HepG2 (cell line): Measurements from ENCODE around the gene PLCB1. TPM values are rescaled to one million over a fixed set of nuclear protein-coding genes. Genes with fewer than 3 reads are reported as not detected.

Experiments used
- GPN1 ChIP-seq: sonication (generic); formaldehyde crosslinking; IDR thresholded peaks from 2 replicates; pipeline ENCODE4 v1.5.1; 2020; ENCODE audit warnings: missing genetic modification reagents, borderline replicate concordance
- HOXD1 ChIP-seq: sonication (generic); formaldehyde crosslinking; IDR thresholded peaks from 2 replicates; pipeline ENCODE4 v1.5.0; 2020; ENCODE audit warnings: missing genetic modification reagents
- KDM5B ChIP-seq: sonication (generic); formaldehyde crosslinking; IDR thresholded peaks from 2 replicates; pipeline ENCODE4 v1.4.0; 2020; ENCODE audit warnings: missing genetic modification reagents, mild to moderate bottlenecking, borderline replicate concordance
- RNF2 ChIP-seq: fragments of 450-650 bp; conservative IDR thresholded peaks from 2 replicates; pipeline ENCODE4 v1.6.1; 2016; ENCODE audit warnings: low read depth
- SYNCRIP ChIP-seq: fragments of 200-400 bp; formaldehyde crosslinking; IDR thresholded peaks from 2 replicates; pipeline ENCODE4 v1.6.1; 2018; ENCODE audit warnings: mild to moderate bottlenecking, low read depth, low read length; ENCODE audit not compliant: insufficient read depth
- ZNF143 ChIP-seq: sonication (generic); formaldehyde crosslinking; IDR thresholded peaks from 2 replicates; pipeline ENCODE4 v1.4.0; 2020; ENCODE audit warnings: missing genetic modification reagents
- ZNF160 ChIP-seq: sonication (generic); formaldehyde crosslinking; IDR thresholded peaks from 2 replicates; pipeline ENCODE4 v1.8.0; 2022; ENCODE audit warnings: mild to moderate bottlenecking, inconsistent platforms, missing genetic modification reagents
- ZNF407 ChIP-seq: sonication (generic); formaldehyde crosslinking; IDR thresholded peaks from one replicate; pipeline ENCODE4 v1.5.1; 2020; ENCODE audit warnings: mild to moderate bottlenecking, missing genetic modification reagents; ENCODE audit errors: not compliant biosample characterization
- ZNF496 ChIP-seq: sonication (generic); formaldehyde crosslinking; IDR thresholded peaks from 2 replicates; pipeline ENCODE4 v1.8.1; 2023; ENCODE audit warnings: mild to moderate bottlenecking, moderate library complexity, missing genetic modification reagents; ENCODE audit not compliant: insufficient replicate concordance
- ZNF572 ChIP-seq: sonication (generic); formaldehyde crosslinking; IDR thresholded peaks from 2 replicates; pipeline ENCODE4 v1.5.1; 2020; ENCODE audit warnings: mild to moderate bottlenecking, missing genetic modification reagents
- polyA plus RNA-seq, 8 experiments: library from polyadenylated mRNA; depleted of rRNA in 3 of 8; stranded (reverse) in 7 of 8; unstranded in 1 of 8; fragments of >200 nt; fragmentation: Illumina TruSeq in 4 of 8; extraction: Trizol in 4 of 8; gene quantifications; 2 replicates each; pipeline versions ENCODE4 v1.2.1 to v1.2.3, GENCODE V29; 2011 to 2016; ENCODE audit warnings: low read depth in 4 of 8, missing spikeins in 1 of 8, mixed read lengths in 1 of 8; ENCODE audit not compliant: insufficient read depth in 1 of 8
- total RNA-seq, 5 experiments: library from RNA; depleted of rRNA; stranded (reverse); fragments of >200 nt; fragmentation: Illumina TruSeq; extraction: Trizol; gene quantifications; 2 replicates each; pipeline ENCODE4 v1.2.3, GENCODE V29; 2016; ENCODE audit warnings: low read depth in 1 of 5
- TF ChIP-seq, protein P1 (sequence below): sonication (generic); formaldehyde crosslinking; IDR thresholded peaks from 2 replicates; pipeline ENCODE4 v1.5.1; 2020; ENCODE audit warnings: mild to moderate bottlenecking, missing genetic modification reagents
- TF ChIP-seq, protein P2 (sequence below): sonication (generic); formaldehyde crosslinking; IDR thresholded peaks from 2 replicates; pipeline ENCODE4 v1.4.0; 2020; ENCODE audit warnings: missing genetic modification reagents

PLCB1 gene
- total and polyA plus RNA-seq, 2 of the 13 experiments (the other 11 are each of a cell fraction or from before 2014, with no cell fraction given): 42.4 to 55.9 TPM

DNA sequence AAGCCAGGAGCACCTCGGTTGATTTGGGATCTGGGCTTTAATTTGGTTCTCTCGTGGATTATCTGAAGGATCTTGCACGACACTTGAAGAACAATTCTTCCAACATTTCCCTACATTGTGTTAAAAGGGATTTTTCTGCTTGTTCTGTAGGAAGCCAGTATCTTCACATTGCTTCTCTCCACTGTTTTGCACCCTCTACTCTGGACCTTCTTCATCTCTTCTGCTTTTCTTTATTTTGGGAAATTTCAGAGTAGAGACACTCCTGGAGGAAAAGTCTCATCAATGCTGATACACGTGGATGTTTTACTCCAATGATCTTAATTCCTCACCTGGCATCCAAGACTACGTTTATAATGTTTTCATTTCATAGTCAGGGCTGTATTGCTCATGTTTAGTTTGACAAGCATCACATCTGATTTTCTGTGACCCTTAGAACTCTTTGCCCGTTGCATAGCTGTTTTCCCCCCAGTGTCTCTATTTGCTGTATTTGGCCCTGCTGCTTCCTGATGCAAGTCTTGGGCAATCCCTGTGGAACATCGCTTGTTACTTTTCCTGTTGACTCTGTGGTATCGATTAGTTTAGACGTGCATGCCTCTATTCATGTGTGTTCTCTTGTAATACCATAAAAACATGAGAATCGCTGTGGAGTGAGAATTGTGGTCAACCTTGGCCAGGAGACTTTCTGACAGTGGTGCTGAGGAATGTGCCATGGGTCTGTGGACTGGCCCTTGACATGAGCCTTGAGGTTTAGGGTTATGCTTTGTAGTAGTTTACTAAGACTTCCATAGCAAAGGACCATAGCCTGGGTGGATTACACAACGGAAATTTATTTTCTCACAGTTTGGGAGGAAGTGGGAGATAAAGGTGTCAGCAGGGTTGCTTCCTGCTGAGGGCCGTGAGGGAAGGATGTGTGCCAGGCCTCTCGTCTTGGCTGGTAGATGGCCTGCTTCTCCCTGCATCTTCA lies 12.5 kb downstream of the PLCB1 start (continued):
- TF ChIP-seq, protein P1, sequence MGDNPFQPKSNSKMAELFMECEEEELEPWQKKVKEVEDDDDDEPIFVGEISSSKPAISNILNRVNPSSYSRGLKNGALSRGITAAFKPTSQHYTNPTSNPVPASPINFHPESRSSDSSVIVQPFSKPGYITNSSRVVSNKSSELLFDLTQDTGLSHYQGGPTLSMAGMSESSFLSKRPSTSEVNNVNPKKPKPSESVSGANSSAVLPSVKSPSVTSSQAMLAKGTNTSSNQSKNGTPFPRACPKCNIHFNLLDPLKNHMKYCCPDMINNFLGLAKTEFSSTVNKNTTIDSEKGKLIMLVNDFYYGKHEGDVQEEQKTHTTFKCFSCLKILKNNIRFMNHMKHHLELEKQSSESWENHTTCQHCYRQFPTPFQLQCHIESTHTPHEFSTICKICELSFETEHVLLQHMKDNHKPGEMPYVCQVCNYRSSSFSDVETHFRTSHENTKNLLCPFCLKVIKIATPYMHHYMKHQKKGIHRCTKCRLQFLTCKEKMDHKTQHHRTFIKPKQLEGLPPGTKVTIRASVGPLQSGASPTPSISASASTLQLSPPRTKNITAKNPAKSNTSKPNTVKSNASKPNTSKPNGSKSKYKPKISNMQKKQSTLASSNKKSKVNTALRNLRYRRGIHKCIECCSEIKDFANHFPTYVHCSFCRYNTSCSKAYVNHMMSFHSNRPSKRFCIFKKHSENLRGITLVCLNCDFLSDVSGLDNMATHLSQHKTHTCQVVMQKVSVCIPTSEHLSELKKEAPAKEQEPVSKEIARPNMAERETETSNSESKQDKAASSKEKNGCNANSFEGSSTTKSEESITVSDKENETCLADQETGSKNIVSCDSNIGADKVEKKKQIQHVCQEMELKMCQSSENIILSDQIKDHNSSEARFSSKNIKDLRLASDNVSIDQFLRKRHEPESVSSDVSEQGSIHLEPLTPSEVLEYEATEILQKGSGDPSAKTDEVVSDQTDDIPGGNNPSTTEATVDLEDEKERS (CRISPR knock-in tag): peak; percentile 99
- TF ChIP-seq GPN1 (CRISPR knock-in tag) (no peak), ZNF407 (CRISPR knock-in tag) (no peak), HOXD1 (CRISPR knock-in tag) (peak; percentile 91), RNF2 (0 out of 2 replicates have a peak, but pooled peaks have one; percentile 42), ZNF572 (CRISPR knock-in tag) (no peak), KDM5B (CRISPR knock-in tag) (no peak), ZNF143 (CRISPR knock-in tag) (no peak), ZNF160 (no peak; the same call in 1 of the 2 replicates), SYNCRIP (no peak), ZNF496 (CRISPR knock-in tag) (no peak)
- TF ChIP-seq, protein P2, sequence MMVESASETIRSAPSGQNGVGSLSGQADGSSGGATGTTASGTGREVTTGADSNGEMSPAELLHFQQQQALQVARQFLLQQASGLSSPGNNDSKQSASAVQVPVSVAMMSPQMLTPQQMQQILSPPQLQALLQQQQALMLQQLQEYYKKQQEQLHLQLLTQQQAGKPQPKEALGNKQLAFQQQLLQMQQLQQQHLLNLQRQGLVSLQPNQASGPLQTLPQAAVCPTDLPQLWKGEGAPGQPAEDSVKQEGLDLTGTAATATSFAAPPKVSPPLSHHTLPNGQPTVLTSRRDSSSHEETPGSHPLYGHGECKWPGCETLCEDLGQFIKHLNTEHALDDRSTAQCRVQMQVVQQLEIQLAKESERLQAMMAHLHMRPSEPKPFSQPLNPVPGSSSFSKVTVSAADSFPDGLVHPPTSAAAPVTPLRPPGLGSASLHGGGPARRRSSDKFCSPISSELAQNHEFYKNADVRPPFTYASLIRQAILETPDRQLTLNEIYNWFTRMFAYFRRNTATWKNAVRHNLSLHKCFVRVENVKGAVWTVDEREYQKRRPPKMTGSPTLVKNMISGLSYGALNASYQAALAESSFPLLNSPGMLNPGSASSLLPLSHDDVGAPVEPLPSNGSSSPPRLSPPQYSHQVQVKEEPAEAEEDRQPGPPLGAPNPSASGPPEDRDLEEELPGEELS (CRISPR knock-in tag): peak; percentile 100
